VCaP (cell line): ENCODE measurements around the gene MYO1D.
"Not testable (repeated sequence)": the region's sequence is repeated elsewhere in the genome, so short reads cannot be mapped to it uniquely, and the experiment has no call there.

Experiments
- H3K27ac ChIP-seq: fragments of 450-650 bp; 2 replicates; pipeline ENCODE4 v1.5.1; 2017
- CTCF ChIP-seq: fragments of 450-650 bp; conservative IDR thresholded peaks from 2 replicates; pipeline ENCODE4 v1.5.1; 2017; ENCODE audit warnings: mild to moderate bottlenecking, moderate library complexity

The MYO1D gene

DNA sequence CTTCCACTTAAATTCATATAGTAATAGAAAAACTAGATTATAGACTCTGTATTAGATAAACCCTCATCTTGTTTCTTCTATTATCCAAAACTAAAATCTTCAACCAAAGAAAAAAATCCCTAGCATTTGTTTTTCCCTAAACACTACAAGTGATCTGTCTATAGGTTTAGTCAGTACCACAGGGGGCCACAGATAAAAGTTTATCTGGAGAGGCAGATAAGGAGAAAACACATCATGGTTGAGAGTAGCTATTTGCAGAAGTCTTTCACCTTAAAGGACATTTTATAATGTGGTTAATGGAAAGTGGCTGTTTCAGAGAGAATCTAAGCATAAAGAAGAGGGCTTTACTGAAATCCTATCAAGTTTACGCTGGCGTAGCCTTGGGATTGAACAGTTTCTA, 230.0 kb downstream of the MYO1D start:
- no peak overlapping the region for H3K27ac ChIP-seq
- TF ChIP-seq CTCF = no peak

GRCh38 chr17:32641514-32641913, 235.4 kb downstream of the MYO1D start:
- H3K27ac ChIP-seq = not testable (repeated sequence)

DNA sequence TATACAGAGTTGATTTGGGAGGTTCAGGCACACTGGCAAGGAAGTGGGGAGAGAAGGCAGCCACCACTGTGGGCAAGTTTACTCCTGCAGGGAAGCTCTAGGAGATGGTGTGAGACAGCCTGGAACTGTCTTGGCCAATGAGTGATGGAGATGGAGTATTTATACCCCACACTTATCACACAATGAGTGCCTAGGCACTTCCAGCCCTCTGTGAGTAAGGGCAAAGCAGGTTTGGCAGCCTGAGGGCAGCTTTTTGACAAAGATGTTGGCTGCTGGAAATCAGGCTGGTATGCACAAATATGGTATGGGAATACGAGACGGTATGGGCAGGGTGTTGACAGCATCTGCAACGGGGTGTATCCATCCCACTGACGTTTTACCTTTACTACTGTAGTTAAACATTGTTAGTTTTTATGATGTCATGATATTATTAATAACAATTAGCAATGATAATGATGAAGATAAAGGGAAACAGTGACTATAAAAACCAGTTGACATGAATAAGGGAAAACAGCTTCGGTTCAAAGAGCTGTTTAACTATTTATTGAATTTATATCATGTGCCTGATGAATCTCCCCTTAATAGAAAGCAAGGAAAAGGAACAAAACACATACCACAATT, 240.2 kb downstream of the MYO1D start:
- no peak for TF ChIP-seq CTCF
- H3K27ac ChIP-seq = no peak overlapping the region

DNA sequence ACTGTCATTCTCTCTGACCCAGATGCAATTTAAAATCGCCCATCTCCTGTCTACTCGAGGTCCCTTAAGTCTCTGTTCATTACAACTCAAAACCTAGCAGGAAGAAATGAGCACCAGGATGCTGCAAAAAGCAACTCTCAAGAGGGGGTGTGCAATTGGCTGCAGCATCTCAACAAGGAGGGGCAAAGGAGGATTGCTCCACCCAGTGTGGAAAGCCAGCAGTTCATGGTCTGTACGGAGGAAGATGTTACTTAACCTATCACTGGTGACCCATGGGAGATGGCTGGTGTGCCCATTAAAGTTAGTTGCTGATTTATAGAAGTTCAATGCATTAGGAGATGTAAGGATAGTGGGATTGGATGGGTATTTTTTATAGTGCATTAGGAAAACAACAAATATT, 242.8 kb downstream of the MYO1D start:
- no peak overlapping the region for H3K27ac ChIP-seq
- no peak for TF ChIP-seq CTCF

- TF ChIP-seq CTCF = no peak
- no peak overlapping the region; the same call in 1 of the 2 replicates for H3K27ac ChIP-seq
Measured at GRCh38 chr17:32631341-32632096, 245.4 kb downstream of the MYO1D start.

- TF ChIP-seq CTCF = no peak
Measured at GRCh38 chr17:32629563-32630190, 247.2 kb downstream of the MYO1D start.

GRCh38 chr17:32628271-32629044, 248.5 kb downstream of the MYO1D start:
- peak overlapping the region; percentile 93 for H3K27ac ChIP-seq
- no peak for TF ChIP-seq CTCF

More at GRCh38 chr17:32629563-32630190, 247.2 kb downstream of the MYO1D start:
- H3K27ac ChIP-seq = peak overlapping the region; percentile 93
